HL-60 (cell line): ENCODE results near the gene DSCAML1.

Source experiments
- DNase-seq, 2 experiments: peaks; one replicate each; pipeline ENCODE4 v3.0.0-alpha.2; 2010 to 2020; ENCODE audit warnings: low read depth in 1 of 2, low spot score in 1 of 2
- H3K27ac ChIP-seq: fragments of 250-450 bp; sonication (Bioruptor Pico); replicated peaks from 2 replicates; pipeline ENCODE4 v1.5.1; 2020; ENCODE audit warnings: mild to moderate bottlenecking, moderate library complexity
- H3K27me3 ChIP-seq: fragments of 250-450 bp; sonication (Bioruptor Pico); 2 replicates; pipeline ENCODE4 v1.5.1; 2021; ENCODE audit warnings: mild to moderate bottlenecking, moderate library complexity; ENCODE audit not compliant: insufficient read depth, poor library complexity, severe bottlenecking
- H3K4me3 ChIP-seq: replicated peaks from 2 replicates; pipeline ENCODE4 v1.5.1; 2011; ENCODE audit warnings: mild to moderate bottlenecking, control low read depth, low read length; ENCODE audit not compliant: insufficient read depth
- GABPA ChIP-seq: IDR thresholded peaks from 2 replicates; pipeline ENCODE4 v1.6.1; 2012; ENCODE audit warnings: low read depth
- POLR2AphosphoS5 ChIP-seq: IDR thresholded peaks from 2 replicates; pipeline ENCODE4 v1.6.1; 2012; ENCODE audit warnings: low read depth
- SPI1 ChIP-seq: IDR thresholded peaks from 2 replicates; pipeline ENCODE4 v1.6.1; 2012; ENCODE audit warnings: low read depth, mild to moderate bottlenecking, borderline replicate concordance
- TF ChIP-seq, protein P1 (sequence below): IDR thresholded peaks from 2 replicates; pipeline ENCODE4 v1.6.1; 2012; ENCODE audit warnings: low read depth; ENCODE audit not compliant: insufficient replicate concordance
- TF ChIP-seq, protein P2 (sequence below): IDR thresholded peaks from one replicate; pipeline ENCODE4 v1.5.1; 2011; ENCODE audit warnings: low read length, control low read depth, inconsistent platforms; ENCODE audit not compliant: insufficient read depth

DSCAML1 gene

DNA sequence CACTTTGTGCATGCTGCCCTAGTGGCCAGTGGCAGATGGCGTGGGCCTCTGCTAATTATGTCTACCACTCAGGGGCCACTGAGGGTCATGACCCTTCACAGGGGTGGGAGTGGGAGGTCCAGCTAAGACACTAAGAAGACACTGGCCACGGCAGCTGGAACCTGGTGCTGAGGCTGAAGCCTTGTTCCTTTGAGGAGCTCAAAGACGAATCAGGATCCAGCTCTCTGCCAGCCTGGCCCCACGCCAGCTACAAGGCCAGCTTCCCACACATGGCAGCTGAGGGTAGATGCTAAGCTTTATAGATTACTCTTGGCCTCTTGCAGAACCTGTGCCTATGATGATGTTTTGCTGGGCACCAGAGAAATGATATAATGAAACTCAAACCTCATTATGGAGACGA is 226.3 kb downstream of the DSCAML1 start:
- no peaks in the 10 kb centered on the region for H3K27me3 ChIP-seq
- no peak overlapping the region for H3K4me3 ChIP-seq
- no peak for DNase-seq
- TF ChIP-seq, protein P1, sequence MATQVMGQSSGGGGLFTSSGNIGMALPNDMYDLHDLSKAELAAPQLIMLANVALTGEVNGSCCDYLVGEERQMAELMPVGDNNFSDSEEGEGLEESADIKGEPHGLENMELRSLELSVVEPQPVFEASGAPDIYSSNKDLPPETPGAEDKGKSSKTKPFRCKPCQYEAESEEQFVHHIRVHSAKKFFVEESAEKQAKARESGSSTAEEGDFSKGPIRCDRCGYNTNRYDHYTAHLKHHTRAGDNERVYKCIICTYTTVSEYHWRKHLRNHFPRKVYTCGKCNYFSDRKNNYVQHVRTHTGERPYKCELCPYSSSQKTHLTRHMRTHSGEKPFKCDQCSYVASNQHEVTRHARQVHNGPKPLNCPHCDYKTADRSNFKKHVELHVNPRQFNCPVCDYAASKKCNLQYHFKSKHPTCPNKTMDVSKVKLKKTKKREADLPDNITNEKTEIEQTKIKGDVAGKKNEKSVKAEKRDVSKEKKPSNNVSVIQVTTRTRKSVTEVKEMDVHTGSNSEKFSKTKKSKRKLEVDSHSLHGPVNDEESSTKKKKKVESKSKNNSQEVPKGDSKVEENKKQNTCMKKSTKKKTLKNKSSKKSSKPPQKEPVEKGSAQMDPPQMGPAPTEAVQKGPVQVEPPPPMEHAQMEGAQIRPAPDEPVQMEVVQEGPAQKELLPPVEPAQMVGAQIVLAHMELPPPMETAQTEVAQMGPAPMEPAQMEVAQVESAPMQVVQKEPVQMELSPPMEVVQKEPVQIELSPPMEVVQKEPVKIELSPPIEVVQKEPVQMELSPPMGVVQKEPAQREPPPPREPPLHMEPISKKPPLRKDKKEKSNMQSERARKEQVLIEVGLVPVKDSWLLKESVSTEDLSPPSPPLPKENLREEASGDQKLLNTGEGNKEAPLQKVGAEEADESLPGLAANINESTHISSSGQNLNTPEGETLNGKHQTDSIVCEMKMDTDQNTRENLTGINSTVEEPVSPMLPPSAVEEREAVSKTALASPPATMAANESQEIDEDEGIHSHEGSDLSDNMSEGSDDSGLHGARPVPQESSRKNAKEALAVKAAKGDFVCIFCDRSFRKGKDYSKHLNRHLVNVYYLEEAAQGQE, result no peak
- TF ChIP-seq SPI1 (no peak), POLR2AphosphoS5 (no peak), GABPA (no peak)
- TF ChIP-seq, protein P2, sequence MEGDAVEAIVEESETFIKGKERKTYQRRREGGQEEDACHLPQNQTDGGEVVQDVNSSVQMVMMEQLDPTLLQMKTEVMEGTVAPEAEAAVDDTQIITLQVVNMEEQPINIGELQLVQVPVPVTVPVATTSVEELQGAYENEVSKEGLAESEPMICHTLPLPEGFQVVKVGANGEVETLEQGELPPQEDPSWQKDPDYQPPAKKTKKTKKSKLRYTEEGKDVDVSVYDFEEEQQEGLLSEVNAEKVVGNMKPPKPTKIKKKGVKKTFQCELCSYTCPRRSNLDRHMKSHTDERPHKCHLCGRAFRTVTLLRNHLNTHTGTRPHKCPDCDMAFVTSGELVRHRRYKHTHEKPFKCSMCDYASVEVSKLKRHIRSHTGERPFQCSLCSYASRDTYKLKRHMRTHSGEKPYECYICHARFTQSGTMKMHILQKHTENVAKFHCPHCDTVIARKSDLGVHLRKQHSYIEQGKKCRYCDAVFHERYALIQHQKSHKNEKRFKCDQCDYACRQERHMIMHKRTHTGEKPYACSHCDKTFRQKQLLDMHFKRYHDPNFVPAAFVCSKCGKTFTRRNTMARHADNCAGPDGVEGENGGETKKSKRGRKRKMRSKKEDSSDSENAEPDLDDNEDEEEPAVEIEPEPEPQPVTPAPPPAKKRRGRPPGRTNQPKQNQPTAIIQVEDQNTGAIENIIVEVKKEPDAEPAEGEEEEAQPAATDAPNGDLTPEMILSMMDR, result no peak
- no peak overlapping the region for H3K27ac ChIP-seq

DNA sequence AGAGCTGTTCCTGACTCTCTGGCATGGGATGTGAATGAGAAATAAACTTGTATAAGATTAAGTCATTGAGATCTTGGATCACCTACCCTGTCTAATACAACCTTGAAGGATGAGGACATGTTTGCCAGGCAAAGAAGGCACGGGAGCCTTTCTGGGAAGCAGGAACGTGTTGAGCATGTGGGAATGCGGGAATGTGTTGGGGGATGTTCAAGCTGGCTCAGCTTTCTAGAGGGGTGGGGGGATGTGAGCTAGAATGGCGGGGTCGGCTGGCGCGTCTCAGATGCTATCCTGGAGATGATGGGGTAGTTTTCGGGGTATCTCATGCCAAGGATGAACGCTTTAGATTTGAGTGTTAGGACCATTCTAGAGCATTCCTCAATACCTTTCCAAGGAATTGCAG is 227.1 kb downstream of the DSCAML1 start:
- H3K27ac ChIP-seq, result no peak overlapping the region
- H3K4me3 ChIP-seq, result no peak overlapping the region
- TF ChIP-seq SPI1 (no peak), POLR2AphosphoS5 (no peak), GABPA (no peak)
- TF ChIP-seq, protein P2, result no peak
- TF ChIP-seq, protein P1, result no peak
- H3K27me3 ChIP-seq, result no peaks in the 10 kb centered on the region
- no peak for DNase-seq

DNA sequence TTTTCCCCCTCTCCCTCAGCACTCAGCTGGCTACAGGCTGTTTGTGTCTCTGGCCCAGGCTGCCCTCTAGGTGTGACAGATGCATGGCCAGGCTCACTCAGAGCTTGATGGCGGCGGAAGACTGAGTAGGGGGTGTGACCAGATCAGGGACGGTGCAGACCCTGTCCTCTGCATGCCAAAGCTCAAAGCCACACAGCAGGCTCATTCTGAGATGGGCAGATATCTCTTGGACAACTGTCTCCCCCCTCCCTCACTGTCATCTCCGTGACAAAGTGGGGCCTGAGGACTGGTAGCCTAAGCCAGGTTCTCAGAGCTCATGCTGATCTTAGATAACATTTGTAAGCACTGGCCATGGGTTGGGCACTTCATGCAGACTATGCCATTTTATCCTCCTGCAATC is 231.3 kb downstream of the DSCAML1 start:
- TF ChIP-seq POLR2AphosphoS5, result no peak
- no peak for TF ChIP-seq SPI1
- TF ChIP-seq GABPA, result no peak
- TF ChIP-seq, protein P1, result no peak
- TF ChIP-seq, protein P2, result no peak
- Histone ChIP-seq H3K4me3 (no peak overlapping the region), H3K27ac (no peak overlapping the region), H3K27me3 (no peaks in the 10 kb centered on the region)
- no peak for DNase-seq
